ENCODE results near the gene TP53TG5. TPM values are rescaled to one million over a fixed set of nuclear protein-coding genes. Genes with fewer than 3 reads are reported as not detected.
A peak's percentile ranks its signal among the peaks of the same experiment; 100 is the strongest.

TP53TG5 gene
- polyA plus RNA-seq, 1 donor (not counting 4 experiments of a cell fraction or from before 2014, with no cell fraction given), result not detected

GRCh38 chr20:45419188-45420091, 41.3 kb upstream of the TP53TG5 start:
- DNase-seq (ENCODE audit: low read depth, low spot score), result peak; percentile 23
- H3K27me3 ChIP-seq (ENCODE audit: control insufficient read depth, extremely low read depth, insufficient read depth, low read length), result no peaks in the 10 kb centered on the region
- peaks cover 26 to 27% of the 10 kb centered on the region in 2 experiments for H3K36me3 ChIP-seq (ENCODE audit: control insufficient read depth in 2 of 2, extremely low read depth in 1 of 2, insufficient read depth in 2 of 2, low read length in 2 of 2)
- peaks cover 24% of the 10 kb centered on the region for H3K79me2 ChIP-seq (ENCODE audit: control insufficient read depth, insufficient read depth, low read length)
- no peaks in the 10 kb centered on the region for H3K9me3 ChIP-seq (ENCODE audit: control insufficient read depth, low read depth, low read length)
- no peak overlapping the region for H2AFZ ChIP-seq (ENCODE audit: control insufficient read depth, low read length)
- H3K27ac ChIP-seq (ENCODE audit: control insufficient read depth, insufficient read depth, low read length), result peak overlapping the region; percentile 62
- no peak overlapping the region for H3K4me3 ChIP-seq (ENCODE audit: control insufficient read depth in 2 of 3, extremely low read depth in 1 of 3, insufficient read depth in 2 of 3, low read depth in 1 of 3, low read length in 3 of 3)
- no peak overlapping the region for H3K4me2 ChIP-seq (ENCODE audit: control insufficient read depth, extremely low read depth, insufficient read depth, low read depth, low read length)
- FAIRE-seq, result peak; percentile 67
- peak overlapping the region; percentile 40 for H3K9ac ChIP-seq (ENCODE audit: control insufficient read depth, extremely low read depth, insufficient read depth, low read length)
- no peaks in the 10 kb centered on the region for H3K9me1 ChIP-seq (ENCODE audit: control insufficient read depth, extremely low read depth, insufficient read depth, low read length)
- peaks cover 25% of the 10 kb centered on the region for H3K4me1 ChIP-seq (ENCODE audit: control insufficient read depth, extremely low read depth, insufficient read depth, low read length)
- H4K20me1 ChIP-seq (ENCODE audit: control insufficient read depth, extremely low read depth, insufficient read depth, low read length), result peaks cover 2% of the 10 kb centered on the region
- dilution Hi-C loops (cut with MboI; ENCODE audit: extremely low pct_ligation_motif_present, low sequenced_read_pairs), result no loop called here
- TF ChIP-seq CTCF (optimal IDR thresholded peaks at IDR 0.05 in 1 of 3, IDR thresholded peaks at IDR 0.05 in 1 of 3, conservative IDR thresholded peaks at IDR 0.05 in 1 of 3; ENCODE audit: extremely low read depth in 1 of 3, insufficient read depth in 2 of 3, low read length in 3 of 3) (peak in 1 of 3 experiments; percentile 2), EZH2 (IDR thresholded peaks at IDR 0.05; ENCODE audit: low read length) (no peak)

GRCh38 chr20:45416917-45417316, 38.8 kb upstream of the TP53TG5 start:
- no peak overlapping the region for H2AFZ ChIP-seq (ENCODE audit: control insufficient read depth, low read length)
- H3K9ac ChIP-seq (ENCODE audit: control insufficient read depth, extremely low read depth, insufficient read depth, low read length), result peak overlapping the region; percentile 89
- H3K27ac ChIP-seq (ENCODE audit: control insufficient read depth, insufficient read depth, low read length), result peak overlapping the region; percentile 79
- no peaks in the 10 kb centered on the region for H3K9me3 ChIP-seq (ENCODE audit: control insufficient read depth, low read depth, low read length)
- H3K4me3 ChIP-seq (ENCODE audit: control insufficient read depth in 2 of 3, extremely low read depth in 1 of 3, insufficient read depth in 2 of 3, low read depth in 1 of 3, low read length in 3 of 3), result peak overlapping the region; percentile 82 to 93 (median 91)
- H3K4me1 ChIP-seq (ENCODE audit: control insufficient read depth, extremely low read depth, insufficient read depth, low read length), result peaks cover 25% of the 10 kb centered on the region
- no peaks in the 10 kb centered on the region for H3K27me3 ChIP-seq (ENCODE audit: control insufficient read depth, extremely low read depth, insufficient read depth, low read length)
- peak overlapping the region; percentile 97 for H3K4me2 ChIP-seq (ENCODE audit: control insufficient read depth, extremely low read depth, insufficient read depth, low read depth, low read length)
- DNase-seq (ENCODE audit: low read depth, low spot score) (no peak), FAIRE-seq (no peak)
- peaks cover 24% of the 10 kb centered on the region for H3K79me2 ChIP-seq (ENCODE audit: control insufficient read depth, insufficient read depth, low read length)
- dilution Hi-C loops (cut with MboI; ENCODE audit: extremely low pct_ligation_motif_present, low sequenced_read_pairs), result no loop called here
- TF ChIP-seq CTCF (optimal IDR thresholded peaks at IDR 0.05 in 1 of 3, IDR thresholded peaks at IDR 0.05 in 1 of 3, conservative IDR thresholded peaks at IDR 0.05 in 1 of 3; ENCODE audit: extremely low read depth in 1 of 3, insufficient read depth in 2 of 3, low read length in 3 of 3) (no peak), EZH2 (IDR thresholded peaks at IDR 0.05; ENCODE audit: low read length) (no peak)
- H4K20me1 ChIP-seq (ENCODE audit: control insufficient read depth, extremely low read depth, insufficient read depth, low read length), result peaks cover 2% of the 10 kb centered on the region
- peaks cover 17 to 23% of the 10 kb centered on the region in 2 experiments for H3K36me3 ChIP-seq (ENCODE audit: control insufficient read depth in 2 of 2, extremely low read depth in 1 of 2, insufficient read depth in 2 of 2, low read length in 2 of 2)
- H3K9me1 ChIP-seq (ENCODE audit: control insufficient read depth, extremely low read depth, insufficient read depth, low read length), result no peaks in the 10 kb centered on the region

Data from keratinocyte (primary cell).